ENCODE measurements around the gene SEPTIN6.

DNA sequence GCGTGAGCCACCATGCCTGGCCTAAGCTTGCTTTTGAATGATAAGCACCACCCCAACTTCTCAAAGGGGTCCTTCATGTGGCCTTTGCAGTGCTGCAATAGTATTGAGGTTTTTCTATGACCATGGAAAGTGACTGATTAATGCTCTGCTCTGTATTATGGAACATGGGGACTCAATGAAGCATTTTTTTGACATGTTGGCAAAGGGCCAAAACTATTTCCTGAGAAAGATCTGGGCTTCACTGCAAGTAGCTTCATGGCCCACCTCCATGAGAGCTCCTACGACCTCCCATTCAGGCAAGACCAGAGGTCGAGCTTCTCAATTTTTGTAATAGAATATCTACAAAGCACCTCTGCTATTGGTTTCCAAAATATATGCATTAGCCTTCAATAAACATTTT is 16.7 kb upstream of the SEPTIN6 start:
- TF ChIP-seq CTCF (IDR thresholded peaks at IDR 0.05; ENCODE audit: low read depth, low read length) (no peak), EZH2phosphoT487 (IDR thresholded peaks at IDR 0.05; ENCODE audit: low read depth) (no peak)

All from OCI-LY3 (cell line).